GM21528 (cell line): Measurements from ENCODE around the gene ROPN1B.

ENCODE experiments used
- ATAC-seq: cut with Tn5 transposase; IDR thresholded peaks from one replicate; pipeline ENCODE4 v1.9.1; 2021; ENCODE audit warnings: mild to moderate bottlenecking, moderate library complexity; ENCODE audit not compliant: unreplicated experiment, low FRiP score

ROPN1B gene

GRCh38 chr3:126026277-126026751 lies 57.3 kb downstream of the ROPN1B start:
- no peak for ATAC-seq

GRCh38 chr3:126026761-126027160 lies 57.8 kb downstream of the ROPN1B start:
- ATAC-seq: no peak

DNA sequence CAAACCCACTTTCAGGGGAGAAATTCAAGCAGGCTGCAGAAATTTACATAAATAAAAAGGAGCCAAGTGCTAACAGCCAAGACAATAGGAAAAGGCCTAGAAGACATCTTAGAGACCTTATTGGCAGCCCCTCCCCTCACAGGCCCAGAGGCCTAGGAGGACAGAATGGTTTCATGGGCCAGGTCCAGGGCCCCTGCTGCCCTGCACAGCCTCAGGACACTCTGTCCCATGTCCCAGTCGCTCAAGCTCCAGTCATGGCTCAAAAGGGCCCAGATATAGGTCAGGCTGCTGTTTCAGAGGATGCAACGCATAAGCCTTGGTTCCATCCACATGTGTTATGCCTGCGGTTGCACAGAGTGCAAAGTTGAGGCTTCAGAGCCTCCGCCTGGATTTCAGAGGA lies 59.1 kb downstream of the ROPN1B start:
- ATAC-seq: no peak

GRCh38 chr3:126029241-126029640 lies 60.3 kb downstream of the ROPN1B start:
- no peak for ATAC-seq

DNA sequence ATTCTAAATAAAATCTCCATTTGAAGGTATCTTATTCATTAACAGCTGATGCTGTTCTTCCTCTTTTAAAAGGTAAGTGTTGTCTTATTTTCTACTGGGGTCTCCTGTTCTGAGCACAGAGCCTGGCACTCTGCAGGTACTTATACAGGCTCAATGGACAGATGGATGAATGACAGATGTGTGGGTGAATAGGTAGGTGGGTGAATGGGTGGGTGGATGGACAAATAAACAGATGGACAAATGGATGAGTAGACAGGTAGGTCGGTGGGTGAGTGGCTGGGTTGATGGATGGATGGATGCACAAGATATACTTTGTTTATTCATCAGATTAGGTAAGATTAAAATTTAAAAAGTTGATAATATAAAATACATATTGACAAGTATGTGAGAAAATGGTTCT lies 61.5 kb downstream of the ROPN1B start:
- ATAC-seq: no peak

DNA sequence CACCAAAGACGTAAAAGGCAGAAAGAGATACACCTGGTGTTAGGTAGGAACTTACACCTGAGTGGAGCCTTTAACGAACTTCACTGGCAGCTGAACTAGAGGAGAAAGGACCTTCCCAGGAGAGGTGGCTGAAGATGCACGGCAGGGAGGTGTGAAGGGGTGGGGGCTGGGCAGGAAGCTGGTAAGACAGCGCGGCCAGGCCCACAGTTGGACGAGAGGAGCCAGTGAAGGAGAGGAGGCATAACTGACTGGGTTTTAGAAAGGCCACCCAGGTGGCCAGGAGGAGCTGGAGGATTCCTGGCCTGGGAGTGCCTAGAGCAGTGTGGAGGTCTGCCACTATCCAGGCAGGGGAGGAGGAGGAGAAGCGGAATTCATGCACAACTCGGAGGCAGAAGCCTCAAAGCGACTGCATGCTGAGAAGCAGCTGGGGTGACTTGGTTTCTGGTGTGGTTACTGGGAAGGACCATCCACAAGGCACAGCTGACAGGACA lies 63.0 kb downstream of the ROPN1B start:
- no peak for ATAC-seq
